Adrenal gland (tissue), 12 donors: ENCODE results near the gene KRTAP10-9. TPM values are rescaled to one million over a fixed set of nuclear protein-coding genes. Genes with fewer than 3 reads are reported as not detected.

ENCODE experiments used
- DNase-seq, 7 donors: peaks; one replicate each; pipeline ENCODE4 v3.0.0-alpha.2; 2019 to 2020
- H3K27ac ChIP-seq, 5 donors: fragments of 200-600 bp; sonication (generic) in 4 of 5; 1 replicate in 3 of 5; 2 replicates in 2 of 5; pipeline versions ENCODE4 v1.5.1 to v1.8.0; 2016 to 2020; ENCODE audit warnings: mild to moderate bottlenecking in 1 of 5
- H3K27me3 ChIP-seq: fragments of 200-600 bp; 2 replicates; pipeline ENCODE4 v1.8.0; 2021
- H3K36me3 ChIP-seq, 2 donors: fragments of 200-600 bp; replicated peaks in 1 of 2; 1 replicate in 1 of 2; 2 replicates in 1 of 2; pipeline versions ENCODE4 v1.5.1 to v1.8.0; 2018 to 2022
- H3K4me1 ChIP-seq, 2 donors: fragments of 200-600 bp; replicated peaks in 1 of 2; 1 replicate in 1 of 2; 2 replicates in 1 of 2; pipeline versions ENCODE4 v1.5.1 to v1.8.0; 2018 to 2021
- H3K4me3 ChIP-seq, 4 donors: fragments of 200-600 bp; sonication (generic) in 3 of 4; one replicate each; pipeline ENCODE4 v1.5.1; 2016 to 2018
- H3K9me3 ChIP-seq, 3 donors: fragments of 200-600 bp; sonication (generic) in 1 of 3; replicated peaks in 1 of 3; 1 replicate in 2 of 3; 2 replicates in 1 of 3; pipeline versions ENCODE4 v1.5.1 to v1.8.0; 2016 to 2021
- POLR2A ChIP-seq, 2 donors: fragments of 450-650 bp; IDR thresholded peaks; one replicate each; pipeline ENCODE4 v1.6.1; 2017; ENCODE audit warnings: antibody characterized with exemption in 2 of 2, mild to moderate bottlenecking in 2 of 2, moderate library complexity in 1 of 2
- WGBS, 4 donors: extraction: QIAGEN DNeasy Blood & Tissue Kit in 2 of 4; methylation state at CpG; one replicate each; pipeline versions ENCODE4 v1.1.5 to v1.1.7; 2013 to 2017; 5-methylcytosine and 5-hydroxymethylcytosine counted together
- intact Hi-C, 2 donors: fragments of 100-400 bp; cut with DNase I; formaldehyde crosslinking; loops; one replicate each; pipeline versions ENCODE4 v1.14.1 to v1.15.0; 2022 to 2023
- polyA plus RNA-seq, 3 donors: library from polyadenylated mRNA; stranded (reverse); fragments of 200-250 nt in 2 of 3; fragments of 350-450 nt in 1 of 3; fragmentation: Illumina TruSeq in 1 of 3; extraction: RNeasy Lipid Tissue Mini Kit (QIAGEN cat#74804) in 1 of 3; gene quantifications; one replicate each; pipeline ENCODE4 v1.2.3, GENCODE V29; 2013 to 2014
- total RNA-seq, 9 donors: library from RNA; depleted of rRNA in 4 of 9; stranded (reverse); fragments of >200 nt in 4 of 9; fragments of 120-200 nt in 1 of 9; fragmentation: NEBNext Ultra II Directional in 1 of 9; extraction: Animal tissue kit (Norgen Biotek cat#: 25700) in 1 of 9; gene quantifications; one replicate each; pipeline versions ENCODE4 v1.1.0 to v1.2.4, GENCODE V29; 2013 to 2023
- TF ChIP-seq, protein P1 (sequence below), 6 experiments: fragments of 450-650 bp in 4 of 6; fragments of 200-600 bp in 2 of 6; sonication (generic) in 1 of 6; IDR thresholded peaks; 1 replicate in 5 of 6; 2 replicates in 1 of 6; pipeline versions ENCODE4 v1.5.1 to v1.8.0; 2016 to 2021; ENCODE audit warnings: antibody characterized with exemption in 6 of 6, mild to moderate bottlenecking in 2 of 6, moderate library complexity in 1 of 6
- donor health status: healthy with polysubstance abuse.
- donor health status: Bipolar disorder and iron deficiency.
- donor health status: DM: yes; HTN: yes; CAD: no.
- donor health status: DM: no; HTN: no; CAD: no.
- donor health status: DM: no; HTN: no; CAD: no.
- donor health status: DM: yes; HTN: yes; CAD: no.

KRTAP10-9 gene
- total and polyA plus RNA-seq, 12 donors = not detected

DNA sequence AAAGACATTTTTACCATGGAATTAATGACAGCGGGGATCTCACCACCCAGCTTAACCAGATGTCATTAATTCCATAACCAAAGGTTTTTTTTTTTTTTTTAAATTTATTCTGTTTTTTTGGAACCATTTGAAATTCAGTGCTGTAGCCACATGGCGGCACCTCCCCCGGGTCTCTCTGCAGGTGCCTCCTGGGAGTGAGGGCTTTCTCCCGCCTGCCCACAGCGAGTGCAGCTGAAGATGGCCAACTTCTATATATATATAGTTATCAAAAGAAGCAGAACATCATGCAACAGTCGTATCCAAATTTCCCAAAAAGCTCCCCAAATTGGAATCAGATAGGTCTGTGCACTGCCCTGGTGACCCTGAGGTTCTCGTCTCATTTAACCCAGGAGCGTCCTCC is 11.4 kb upstream of the KRTAP10-9 start:
- H3K9me3 ChIP-seq = no peaks in the 10 kb centered on the region
- no peaks in the 10 kb centered on the region for H3K27me3 ChIP-seq
- intact Hi-C loops = no loop called here
- TF ChIP-seq, protein P1, sequence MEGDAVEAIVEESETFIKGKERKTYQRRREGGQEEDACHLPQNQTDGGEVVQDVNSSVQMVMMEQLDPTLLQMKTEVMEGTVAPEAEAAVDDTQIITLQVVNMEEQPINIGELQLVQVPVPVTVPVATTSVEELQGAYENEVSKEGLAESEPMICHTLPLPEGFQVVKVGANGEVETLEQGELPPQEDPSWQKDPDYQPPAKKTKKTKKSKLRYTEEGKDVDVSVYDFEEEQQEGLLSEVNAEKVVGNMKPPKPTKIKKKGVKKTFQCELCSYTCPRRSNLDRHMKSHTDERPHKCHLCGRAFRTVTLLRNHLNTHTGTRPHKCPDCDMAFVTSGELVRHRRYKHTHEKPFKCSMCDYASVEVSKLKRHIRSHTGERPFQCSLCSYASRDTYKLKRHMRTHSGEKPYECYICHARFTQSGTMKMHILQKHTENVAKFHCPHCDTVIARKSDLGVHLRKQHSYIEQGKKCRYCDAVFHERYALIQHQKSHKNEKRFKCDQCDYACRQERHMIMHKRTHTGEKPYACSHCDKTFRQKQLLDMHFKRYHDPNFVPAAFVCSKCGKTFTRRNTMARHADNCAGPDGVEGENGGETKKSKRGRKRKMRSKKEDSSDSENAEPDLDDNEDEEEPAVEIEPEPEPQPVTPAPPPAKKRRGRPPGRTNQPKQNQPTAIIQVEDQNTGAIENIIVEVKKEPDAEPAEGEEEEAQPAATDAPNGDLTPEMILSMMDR (IDR thresholded peaks at IDR 0.05) = no peak
- TF ChIP-seq POLR2A (IDR thresholded peaks at IDR 0.05) = no peak
- no peak for DNase-seq
- H3K27ac ChIP-seq = no peak overlapping the region
- 62 to 78% (median 74%) methylated on average over 6 to 8 of the region's 8 CpGs for WGBS, 4 donors
- no peaks in the 10 kb centered on the region for H3K36me3 ChIP-seq
- no peaks in the 10 kb centered on the region for H3K4me1 ChIP-seq
- no peak overlapping the region for H3K4me3 ChIP-seq

DNA sequence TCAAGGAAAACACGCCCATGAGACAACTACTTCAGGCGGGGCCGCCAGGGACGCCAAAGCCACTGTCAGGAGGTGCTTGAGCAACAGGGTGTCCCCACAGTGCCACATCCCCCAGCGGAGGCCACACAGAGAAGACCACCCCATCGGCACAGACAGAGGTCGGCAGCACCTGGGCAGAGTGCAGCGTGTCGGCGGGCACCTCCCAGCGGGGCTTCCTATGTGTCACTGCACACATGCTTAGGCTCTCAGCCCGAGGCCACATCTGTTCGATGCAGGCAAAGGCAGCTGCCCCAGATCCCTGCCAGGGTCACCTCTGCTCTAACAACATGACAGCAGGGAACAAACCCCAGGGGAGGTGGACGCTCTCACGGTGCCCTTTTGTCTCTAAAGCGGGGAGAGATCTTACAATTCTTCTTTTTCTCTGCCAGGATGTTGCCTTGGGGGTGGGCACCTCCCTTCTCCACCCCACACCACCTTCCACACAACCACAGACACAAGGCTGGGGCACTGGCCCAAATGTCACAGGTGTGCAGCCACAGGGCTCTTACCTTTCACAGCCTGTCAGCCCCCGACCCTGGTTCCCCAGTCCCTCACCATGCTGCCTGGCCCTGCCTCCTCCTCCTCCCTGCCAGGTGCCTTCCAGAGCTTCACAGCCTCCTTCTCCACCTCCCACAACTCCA is 10.8 kb upstream of the KRTAP10-9 start:
- no peaks in the 10 kb centered on the region for H3K27me3 ChIP-seq
- 71 to 76% (median 74%) methylated on average over 12 to 17 of the region's 17 CpGs for whole genome bisulfite sequencing, 4 donors

DNA sequence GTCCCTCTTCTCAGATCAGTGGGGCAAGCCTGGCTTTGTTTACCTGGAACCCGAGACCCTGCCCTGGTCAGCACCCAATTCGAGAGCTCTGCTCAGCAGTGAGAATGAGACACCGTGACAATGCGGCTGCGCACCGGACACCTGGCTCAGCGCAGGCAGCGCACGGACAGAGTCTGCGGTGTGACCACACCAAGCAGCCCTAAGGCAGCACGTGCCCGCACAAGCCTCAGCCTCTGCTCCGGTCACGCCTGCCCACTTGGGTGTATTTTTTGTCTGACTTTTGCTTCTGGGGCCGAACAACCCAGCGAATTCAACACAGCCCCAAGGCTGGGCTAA is 10.3 kb upstream of the KRTAP10-9 start:
- intact Hi-C loops = no loop called here
- DNase-seq = no peak
- H3K27me3 ChIP-seq = no peaks in the 10 kb centered on the region

More for the DNA sequence above, 10.8 kb upstream of the KRTAP10-9 start:
- Histone ChIP-seq H3K4me1 (no peaks in the 10 kb centered on the region), H3K36me3 (no peaks in the 10 kb centered on the region), H3K4me3 (no peak overlapping the region), H3K9me3 (no peaks in the 10 kb centered on the region), H3K27ac (no peak overlapping the region)
- TF ChIP-seq POLR2A (IDR thresholded peaks at IDR 0.05) = no peak
- TF ChIP-seq, protein P1 (IDR thresholded peaks at IDR 0.05) = no peak
- no peak for DNase-seq
- intact Hi-C loops = no loop called here

DNA sequence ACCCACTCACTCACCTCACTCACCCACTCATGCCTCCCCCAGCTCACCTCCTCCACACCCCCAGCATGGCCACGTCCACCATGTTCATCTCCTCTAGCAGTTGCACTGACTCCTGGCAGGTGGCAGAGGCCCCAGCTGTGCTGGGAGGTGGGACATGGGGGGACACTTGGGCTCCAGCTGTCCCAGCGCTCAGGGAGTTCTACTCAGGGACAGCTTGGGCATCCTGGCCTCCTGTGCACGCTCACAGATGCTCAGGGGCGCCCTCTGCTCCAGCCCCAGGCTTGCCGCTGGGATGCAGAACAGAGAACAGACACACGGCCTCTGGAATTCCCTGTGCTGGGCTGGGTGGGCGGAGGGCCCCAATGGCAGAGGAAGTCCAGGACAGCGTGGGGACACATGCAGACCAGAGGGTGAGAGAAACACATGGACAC is 9.8 kb upstream of the KRTAP10-9 start:
- TF ChIP-seq, protein P1 (IDR thresholded peaks at IDR 0.05) = no peak
- TF ChIP-seq POLR2A (IDR thresholded peaks at IDR 0.05) = no peak
- Histone ChIP-seq H3K4me1 (no peaks in the 10 kb centered on the region), H3K36me3 (no peaks in the 10 kb centered on the region), H3K9me3 (no peaks in the 10 kb centered on the region), H3K27me3 (no peaks in the 10 kb centered on the region), H3K27ac (no peak overlapping the region), H3K4me3 (no peak overlapping the region)
- intact Hi-C loops = no loop called here
- WGBS, 4 donors = 51 to 83% (median 56%) methylated on average over 4 to 8 of the region's 8 CpGs
- DNase-seq = no peak

More for the DNA sequence above, 10.3 kb upstream of the KRTAP10-9 start:
- Histone ChIP-seq H3K9me3 (no peaks in the 10 kb centered on the region), H3K27ac (no peak overlapping the region), H3K4me1 (no peaks in the 10 kb centered on the region), H3K4me3 (no peak overlapping the region), H3K36me3 (no peaks in the 10 kb centered on the region)
- 75 to 84% (median 82%) methylated on average over 8 to 16 of the region's 16 CpGs for WGBS, 4 donors
- TF ChIP-seq, protein P1 (IDR thresholded peaks at IDR 0.05) = no peak
- TF ChIP-seq POLR2A (IDR thresholded peaks at IDR 0.05) = no peak
